TTC549 (cell line): ENCODE measurements around the gene SRSF3.
"Not testable (repeated sequence)": the region's sequence is repeated elsewhere in the genome, so short reads cannot be mapped to it uniquely, and the experiment has no call there.

ENCODE experiments used
- FAIRE-seq: peaks from 2 replicates; lab custom pipeline; 2012; peaks lifted over from hg19 to GRCh38; lab: Jason Lieb, UNC

Gene SRSF3

DNA sequence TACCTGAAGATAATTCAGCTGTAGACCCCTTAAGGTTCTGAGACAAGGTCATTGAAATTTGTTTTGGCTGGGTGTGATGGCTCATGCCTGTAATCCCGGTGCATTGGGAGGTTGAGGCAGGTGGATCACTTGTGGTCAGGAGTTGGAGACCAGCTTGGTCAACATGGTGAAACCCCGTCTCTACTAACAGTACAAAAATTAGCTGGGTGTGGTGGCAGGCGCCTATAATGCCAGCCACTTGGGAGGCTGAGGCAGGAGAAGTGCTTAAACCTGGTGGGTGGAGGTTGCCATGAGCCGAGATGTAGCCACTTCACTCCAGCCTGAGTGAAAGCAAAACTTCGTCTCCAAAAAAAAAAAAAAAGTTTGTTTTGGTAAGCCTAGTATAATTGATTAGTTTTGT, 11.0 kb downstream of the SRSF3 start:
- FAIRE-seq = no peak

DNA sequence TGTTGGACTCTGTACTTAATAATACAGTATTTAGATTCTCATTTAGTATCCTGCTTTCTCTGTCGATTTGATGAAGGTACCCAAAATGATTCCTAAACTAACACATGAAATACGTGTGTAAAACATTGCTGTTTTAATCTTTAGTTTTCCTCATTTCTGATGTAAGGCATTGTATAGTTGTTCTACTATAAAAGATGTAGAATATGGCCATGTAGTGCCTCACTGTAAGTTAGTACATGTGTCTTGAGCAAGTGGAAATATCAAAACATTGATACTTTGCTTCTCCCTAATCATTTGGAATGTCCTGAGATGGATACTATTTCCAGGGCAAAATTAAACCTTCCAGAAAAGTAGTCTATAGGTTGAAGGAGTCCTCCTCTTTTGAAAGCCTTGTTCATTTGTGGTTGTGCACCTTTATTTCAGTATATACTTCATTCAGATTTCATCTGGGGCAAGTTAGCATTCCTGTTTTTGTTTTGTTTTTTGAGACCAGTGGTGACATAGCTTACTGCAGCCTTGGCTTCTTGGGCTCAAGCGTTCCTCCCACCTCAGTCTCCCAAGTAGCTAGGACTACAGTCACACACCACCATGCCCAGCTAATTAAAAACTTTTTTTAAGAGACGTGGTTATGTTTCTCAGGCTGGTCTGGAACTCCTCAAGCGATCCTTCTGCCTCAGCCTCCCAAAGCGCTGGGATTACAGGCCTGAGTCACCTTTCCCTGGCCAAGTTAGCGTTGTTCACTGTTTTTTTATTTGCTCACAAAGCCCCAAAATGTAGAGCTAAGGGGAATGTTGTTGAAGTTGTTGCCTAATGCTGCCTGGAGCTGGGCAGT, 11.6 kb downstream of the SRSF3 start:
- FAIRE-seq = no peak

DNA sequence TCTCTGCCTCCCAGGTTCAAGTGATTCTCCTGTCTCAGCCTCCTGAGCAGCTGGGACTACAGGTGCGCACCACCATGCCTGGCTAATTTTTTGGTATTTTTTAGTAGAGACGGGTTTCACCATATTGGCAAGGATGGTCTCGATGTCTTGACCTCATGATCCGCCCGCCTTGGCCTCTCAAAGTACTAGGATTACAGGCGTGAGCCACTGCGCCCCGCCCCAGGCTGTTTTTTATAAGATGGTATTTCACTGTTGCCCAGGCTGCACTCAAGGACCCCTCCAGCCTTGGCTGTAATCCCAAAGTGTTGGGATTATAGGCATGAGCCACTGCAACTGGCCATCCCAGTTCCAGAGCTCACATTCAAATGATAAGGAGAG, 13.1 kb downstream of the SRSF3 start:
- FAIRE-seq = not testable (repeated sequence)

DNA sequence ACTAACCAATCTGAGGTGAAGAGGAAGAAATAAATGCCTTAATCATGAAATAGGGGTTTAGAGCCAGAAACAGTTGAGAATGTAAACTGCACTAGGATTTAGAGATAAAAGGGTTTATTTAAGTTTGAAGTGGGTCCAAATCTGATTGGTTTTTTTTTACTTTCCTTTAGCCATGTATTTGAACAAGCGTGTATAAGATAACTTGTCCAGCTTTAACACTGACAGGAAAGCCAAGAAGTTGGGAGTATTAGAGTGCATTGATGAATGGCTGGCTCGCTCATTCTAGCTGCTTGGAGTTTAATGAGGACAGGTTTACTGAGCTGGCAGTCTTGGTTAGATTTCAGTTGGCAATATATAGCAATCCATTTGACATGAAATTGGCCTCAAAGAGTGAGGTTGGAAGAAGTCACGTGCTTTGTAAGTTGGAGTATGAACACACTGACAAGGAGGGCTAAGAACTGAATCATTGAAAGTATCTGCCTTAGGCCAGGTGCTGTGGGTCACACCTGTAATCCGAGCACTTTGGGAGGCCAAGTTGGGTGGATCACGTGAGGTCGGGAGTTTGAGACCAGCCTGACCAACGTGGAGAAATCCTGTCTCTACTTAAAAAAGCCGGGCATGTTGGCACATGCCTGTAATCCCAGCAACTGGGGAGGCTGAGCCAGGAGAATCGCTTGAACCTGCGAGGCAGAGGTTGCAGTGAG, 13.7 kb downstream of the SRSF3 start:
- FAIRE-seq = no peak

DNA sequence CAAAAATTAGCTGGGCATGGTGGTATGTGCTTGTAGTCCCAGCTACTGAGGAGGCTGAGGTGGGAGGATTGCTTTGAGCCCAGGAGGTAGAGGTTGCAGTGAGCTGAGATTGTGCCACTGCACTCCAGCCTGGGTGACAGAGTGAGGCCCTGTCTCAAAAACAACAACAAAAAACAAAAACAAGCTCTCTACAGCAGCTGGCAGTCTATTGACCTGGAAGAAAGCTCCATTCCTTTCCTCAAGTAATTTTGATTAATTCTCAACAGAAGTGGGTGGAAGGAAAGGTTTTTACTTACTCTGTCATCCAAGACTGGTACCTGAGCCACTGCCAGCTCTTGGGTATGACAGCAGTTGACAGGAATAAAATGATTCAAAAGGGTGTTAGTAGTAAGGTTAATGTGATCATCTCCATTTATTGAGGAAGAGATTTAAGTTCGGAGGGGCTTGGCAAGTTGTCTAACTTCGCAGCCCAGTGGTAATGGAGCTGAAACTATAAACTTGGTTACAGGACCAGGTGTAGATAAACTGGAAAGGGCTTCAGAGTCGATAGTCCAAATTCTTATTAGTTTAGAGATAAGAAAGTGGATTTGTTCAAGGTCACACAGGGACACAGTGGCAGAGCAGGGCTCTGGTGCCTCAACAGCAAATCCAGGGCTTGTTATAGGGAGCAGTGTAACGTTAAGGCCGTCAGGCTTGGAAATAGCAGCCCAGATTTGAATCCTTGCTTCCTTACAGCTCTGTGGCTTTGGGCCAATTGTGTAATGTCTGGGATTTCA, 14.8 kb downstream of the SRSF3 start:
- no peak for FAIRE-seq

DNA sequence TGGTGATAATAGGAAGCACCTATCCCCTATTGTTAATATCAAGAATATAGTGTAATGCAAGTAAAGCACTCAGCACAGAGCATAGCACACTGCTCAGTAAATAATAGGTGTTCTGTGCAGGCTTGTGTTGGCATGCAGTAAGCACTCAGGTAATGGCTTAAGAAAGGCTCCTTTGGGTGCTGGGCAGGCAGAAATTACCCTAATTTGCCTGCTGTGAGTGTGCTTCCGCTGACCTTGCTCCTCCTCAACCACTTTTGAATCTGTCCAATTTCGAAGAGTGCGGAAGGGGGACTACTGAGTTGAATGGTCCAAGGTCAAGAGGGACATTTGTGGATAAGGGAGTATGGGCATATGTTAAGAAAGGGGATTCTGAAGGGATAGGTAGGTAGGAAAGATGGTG, 15.4 kb downstream of the SRSF3 start:
- no peak for FAIRE-seq

DNA sequence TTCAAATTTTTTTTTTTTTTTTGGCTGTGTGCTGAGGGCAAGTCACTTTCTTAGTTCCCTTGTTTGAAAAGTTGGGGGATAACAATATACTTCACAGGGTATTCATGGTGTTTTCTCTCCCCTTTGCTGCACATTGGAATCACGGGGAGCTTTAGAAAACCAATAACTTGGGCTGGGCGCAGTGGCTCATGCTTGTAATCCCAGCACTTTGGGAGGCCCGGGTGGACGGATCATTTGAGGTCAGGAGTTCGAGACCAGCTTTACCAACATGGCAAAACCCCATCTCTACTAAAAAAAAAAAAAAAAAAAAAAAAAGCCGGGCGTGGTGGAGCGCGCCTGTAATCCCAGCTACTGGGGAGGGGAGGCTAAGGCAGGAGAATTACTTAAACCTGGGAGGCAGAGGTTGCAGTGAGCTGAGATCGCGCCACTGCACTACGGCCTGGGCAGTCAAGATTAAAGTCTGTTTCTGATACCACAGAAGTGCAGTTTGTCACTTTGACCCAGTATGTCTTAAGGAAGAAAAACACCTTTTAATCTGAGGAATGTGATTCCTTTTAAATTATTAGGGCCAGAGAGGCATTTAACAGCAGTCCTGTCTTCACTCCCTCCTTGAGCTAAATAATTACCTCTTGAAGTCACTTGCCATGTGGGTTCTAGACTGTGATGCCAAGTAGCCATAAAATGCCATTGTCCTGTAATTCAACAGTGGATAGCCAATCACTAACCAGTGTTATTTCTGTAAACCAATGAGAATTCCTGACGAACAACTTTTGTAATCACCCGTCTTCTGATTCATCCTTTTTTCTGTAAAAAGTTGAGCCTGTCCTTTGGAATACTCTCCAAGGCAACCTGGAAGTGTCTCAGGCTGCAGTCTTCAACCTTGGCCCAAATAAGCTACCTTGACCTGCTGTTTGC, 16.1 kb downstream of the SRSF3 start:
- no peak for FAIRE-seq

DNA sequence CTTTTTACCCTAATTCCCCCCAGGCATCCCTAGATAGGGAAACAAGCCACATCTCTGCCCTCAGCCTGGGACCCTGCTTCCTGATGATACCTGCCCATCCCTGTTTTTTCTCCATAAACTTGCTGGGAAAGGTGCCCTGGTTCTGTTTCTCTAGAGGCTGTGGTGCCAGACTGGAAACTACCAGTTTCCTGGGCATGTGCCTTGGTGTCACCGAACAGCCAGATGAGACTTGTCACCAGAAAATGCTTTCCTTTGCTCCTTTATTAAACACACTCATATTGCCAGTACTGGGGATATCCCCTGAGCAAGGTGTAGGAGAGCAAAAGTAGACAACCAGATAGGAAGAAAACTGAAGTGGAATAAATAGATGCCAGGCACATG, 16.8 kb downstream of the SRSF3 start:
- FAIRE-seq = no peak

DNA sequence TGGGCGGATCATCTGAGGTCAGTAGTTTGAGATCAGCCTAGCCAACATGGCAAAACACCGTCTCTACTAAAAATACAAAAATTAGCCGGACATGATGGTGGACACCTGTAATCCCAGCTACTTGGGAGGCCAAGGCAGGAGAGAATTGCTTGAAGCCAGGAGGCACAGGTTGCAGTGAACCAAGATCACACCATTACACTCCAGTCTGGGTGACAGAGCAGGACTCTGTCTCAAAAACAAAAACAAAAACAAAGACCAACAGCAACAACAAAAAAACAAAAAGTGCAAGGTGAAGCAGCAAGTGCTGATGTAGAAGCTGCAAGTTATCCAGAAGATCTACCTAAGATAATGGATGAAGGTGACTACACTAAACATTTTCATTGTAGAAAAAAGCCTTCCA, 17.5 kb downstream of the SRSF3 start:
- not testable (repeated sequence) for FAIRE-seq

DNA sequence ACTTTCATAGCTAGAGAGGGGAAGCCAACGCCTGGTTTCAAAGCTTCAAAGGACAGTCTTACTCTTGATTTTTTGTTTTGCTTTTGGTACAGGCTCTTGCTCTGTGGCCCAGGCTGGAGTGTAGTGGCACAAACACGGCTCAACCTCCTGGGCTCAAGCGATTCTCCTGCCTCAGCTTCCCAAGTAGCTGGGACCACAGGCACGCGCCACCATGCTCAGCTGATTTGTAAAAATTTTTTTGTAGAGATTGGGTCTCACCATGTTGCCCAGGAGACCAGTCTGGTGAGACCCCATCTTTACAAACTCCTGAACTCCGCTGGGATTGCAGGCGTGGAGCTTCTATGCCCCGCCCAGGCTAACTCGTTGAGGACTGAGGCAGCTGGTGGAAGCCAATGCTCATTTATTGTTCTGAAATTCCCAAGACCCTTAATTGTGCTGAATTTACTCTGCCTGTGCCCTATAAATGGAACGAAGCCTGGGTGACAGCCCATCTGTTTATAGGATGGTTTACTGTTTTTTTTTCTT, 18.0 kb downstream of the SRSF3 start:
- no peak for FAIRE-seq

DNA sequence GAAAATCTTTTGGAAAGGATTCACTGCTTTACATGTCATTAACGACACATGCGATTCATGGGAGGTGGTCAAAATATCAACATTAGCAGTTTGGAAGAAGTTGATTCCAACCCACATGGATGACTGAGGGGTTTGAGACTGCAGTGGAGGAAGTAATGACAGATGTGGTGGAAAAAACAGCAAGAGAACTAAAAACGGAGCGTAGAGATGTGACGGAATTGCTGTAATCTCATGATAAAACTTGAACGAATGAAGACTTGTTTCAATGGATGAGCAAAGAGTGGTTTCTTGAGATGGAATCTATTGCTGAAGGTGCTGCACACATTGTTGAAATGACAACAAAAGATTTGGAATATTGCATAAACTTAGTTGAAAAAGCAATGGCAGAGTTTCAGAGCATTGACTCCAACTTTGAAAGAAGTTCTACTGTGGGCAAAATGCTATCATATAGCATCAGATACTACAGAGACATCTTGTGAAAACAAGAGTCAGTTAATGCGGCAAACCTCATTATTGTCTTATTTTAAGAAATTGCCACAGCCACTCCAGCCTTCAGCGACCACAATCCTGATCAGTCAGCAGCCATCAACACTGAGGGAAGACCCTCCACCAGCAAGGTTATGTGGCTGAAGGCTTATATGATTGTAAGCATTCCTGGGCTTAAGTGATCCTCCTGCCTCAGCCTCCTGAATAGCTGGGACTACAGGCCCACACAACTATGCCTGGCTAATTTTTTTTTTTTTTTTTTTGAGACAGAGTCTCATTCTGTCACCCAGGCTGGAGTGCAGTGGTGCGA, 19.2 kb downstream of the SRSF3 start:
- no peak for FAIRE-seq

DNA sequence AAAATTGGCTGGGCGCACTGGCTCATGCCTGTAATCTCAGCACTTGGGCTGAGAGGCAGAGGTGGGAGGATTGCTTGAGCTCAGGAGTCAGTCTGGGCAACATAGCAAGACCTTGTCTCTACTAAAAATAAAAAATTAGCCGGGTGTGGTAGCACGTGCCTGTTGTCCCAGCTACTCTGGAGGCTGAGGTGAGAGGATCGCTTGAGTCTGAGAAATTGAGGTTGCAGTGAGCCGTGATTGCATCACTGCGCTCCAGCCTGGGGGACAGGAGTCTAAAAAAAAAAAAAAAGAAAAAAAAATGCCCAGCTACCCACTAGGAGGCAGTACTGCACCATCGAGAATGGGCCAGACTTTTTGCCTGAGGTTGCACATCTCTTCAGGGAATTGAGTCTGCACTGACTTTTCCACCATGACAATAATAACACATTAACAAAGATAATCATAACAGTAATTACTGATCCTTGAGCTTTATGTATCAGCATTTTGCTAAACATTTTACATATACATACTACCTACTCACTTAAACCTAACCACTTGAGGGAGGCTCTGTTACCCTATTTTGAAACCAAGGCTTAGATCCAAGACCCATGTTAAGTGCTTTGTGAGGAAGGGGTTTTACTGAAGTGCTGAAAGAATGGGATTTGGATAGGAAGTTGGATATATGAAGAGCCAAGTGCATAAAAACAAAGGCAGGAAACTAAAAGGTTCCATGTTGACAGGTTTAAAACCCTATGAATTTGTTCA, 21.0 kb downstream of the SRSF3 start:
- FAIRE-seq = peak; percentile 60

DNA sequence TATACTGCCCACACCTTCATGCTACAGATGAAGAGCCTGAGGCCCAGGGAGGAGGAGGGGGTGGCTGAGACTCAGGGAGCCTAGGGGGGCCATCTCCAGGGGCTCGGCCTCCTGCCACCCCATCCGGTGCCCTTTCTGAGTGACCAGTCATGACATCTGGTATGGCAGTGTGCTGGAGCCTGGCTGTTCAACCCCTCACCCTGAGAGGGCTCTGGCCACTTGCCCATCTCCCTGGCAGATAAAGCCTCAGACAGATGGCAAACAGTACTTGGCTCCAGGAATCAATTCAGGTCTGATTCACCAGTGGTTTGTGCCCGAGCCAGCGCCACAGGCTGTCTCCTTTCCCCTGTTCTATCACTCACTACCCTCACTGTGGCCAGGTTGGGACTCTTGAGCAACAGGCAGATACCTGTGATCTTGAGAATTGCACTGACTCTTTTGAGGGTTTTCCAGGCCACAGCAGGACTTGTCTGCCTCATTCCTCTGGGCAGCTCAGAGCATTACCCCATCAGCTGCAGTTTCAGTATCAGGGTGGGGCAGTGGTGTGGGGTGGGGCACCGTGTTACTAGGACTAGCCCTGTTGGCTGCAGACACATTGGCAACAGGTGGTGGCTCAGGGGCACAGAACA, 22.8 kb downstream of the SRSF3 start:
- FAIRE-seq = no peak

DNA sequence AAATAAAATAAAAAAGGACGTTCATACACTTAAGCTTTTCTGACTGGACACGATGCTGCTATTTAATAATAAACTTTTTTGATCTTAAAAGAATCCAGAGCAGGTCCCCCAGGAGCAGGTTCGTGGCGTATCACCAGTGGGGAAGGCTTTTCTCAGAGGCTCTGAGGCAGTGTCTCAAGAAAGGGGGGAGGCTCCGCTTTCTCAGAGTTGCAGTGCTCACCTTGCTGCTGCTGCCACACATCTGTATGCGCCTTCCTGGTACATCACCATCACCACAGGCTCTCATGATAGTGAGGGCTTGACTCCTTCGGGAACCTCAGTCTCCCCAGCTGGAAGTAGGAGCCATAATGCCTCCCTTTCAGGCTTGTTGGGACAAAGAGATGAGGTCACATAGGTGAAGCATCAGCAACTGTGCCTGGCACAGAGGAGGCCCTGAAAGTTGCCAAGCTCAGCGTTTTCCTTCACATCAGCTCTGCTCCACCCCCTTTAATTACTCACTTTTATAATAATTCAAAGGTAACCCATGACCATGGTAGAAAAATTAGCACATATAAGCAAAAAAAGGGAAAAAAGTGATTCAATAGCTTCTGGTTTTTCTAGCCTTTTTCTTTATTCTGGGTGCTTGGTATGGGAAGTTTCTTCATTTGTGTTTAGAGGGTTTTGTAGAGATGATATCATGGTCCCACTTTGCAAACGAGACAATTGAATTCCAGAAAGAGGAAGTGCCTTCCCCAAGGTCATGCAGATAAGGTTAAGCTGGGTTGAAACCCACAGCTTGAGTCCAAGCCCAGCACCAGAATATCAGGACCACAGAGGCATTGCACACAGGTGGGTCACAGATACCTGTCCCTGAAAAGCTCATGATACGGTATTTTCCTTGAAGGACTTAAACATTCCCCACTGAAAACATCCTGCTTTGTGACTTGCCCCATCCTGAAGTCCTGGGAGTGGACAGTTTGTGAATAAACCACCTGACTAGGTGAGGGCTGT, 24.5 kb downstream of the SRSF3 start:
- FAIRE-seq = no peak

DNA sequence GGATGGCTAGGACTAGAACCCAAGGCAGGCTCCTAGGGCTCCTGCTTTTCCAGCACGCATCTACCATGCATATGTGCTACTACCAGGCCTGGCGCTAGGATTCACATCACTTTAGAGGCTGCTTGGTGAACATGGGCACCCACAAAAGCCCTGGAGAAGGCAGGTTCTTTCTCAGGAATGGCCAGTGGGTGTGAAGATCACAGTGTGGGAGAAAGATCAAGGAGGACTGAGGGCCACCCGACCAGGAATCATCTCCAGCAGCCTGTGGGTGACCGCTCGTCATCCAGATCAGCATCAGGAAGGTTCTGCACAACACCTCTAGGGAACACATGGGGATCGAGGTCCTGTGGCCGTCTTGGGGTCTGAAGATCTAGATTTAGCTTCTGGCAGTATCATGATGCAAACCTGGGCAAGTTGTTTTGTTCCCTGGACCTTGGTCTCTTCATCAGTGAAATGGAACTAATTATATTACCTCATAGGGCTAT, 27.3 kb downstream of the SRSF3 start:
- FAIRE-seq = no peak

DNA sequence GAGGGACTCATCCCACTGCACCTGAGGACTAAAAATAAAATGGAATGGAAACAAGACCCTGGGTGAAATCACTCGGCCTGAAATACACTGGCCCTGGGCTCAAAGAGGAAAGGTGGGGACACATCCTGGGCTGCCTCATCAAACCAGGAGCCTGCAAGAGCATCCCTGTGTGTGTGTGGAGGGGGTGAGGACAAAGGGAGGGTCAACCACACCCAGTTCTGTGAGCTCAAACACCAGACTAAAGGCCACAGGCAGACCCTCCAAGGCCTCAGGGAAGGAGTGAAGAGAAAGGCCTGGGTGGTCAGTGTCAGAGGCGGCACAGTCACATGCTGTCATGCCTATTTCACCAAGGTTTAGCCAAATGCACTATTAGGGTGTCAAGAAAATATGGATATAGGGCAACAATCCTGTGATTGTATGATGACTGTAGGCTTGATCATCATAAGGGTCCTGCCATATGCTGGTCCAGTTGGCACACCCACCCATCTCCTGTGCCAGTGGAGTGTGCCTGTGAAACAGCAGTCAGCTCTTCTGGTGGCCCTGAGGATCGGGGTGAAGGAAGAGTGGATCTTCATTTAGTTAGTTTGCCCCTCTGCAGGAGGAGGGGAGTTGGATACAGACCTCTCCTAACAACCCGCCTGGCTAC, 28.9 kb downstream of the SRSF3 start:
- no peak for FAIRE-seq

DNA sequence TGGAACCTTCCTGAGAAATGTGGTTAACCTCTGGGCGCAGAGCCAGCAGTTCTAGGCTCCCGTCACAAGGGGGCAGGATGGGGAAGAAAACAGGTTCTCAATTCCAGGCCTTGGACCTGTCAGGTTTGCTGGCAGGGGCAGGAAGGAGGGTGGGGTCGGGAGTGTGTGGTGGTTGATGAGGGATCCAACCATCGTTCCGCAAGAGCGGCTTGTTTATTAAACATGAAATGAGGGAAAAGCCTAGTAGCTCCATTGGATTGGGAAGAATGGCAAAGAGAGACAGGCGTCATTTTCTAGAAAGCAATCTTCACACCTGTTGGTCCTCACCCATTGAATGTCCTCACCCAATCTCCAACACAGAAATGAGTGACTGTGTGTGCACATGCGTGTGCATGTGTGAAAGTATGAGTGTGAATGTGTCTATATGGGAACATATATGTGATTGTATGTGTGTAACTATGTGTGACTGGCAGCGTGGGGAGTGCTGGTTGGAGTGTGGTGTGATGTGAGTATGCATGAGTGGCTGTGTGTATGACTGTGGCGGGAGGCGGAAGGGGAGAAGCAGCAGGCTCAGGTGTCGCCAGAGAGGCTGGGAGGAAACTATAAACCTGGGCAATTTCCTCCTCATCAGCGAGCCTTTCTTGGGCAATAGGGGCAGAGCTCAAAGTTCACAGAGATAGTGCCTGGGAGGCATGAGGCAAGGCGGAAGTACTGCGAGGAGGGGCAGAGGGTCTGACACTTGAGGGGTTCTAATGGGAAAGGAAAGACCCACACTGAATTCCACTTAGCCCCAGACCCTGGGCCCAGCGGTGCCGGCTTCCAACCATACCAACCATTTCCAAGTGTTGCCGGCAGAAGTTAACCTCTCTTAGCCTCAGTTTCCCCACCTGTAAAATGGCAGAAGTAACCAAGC, 29.6 kb downstream of the SRSF3 start:
- FAIRE-seq = no peak
